H1 (cell line): Measurements from ENCODE around the gene KRT83. TPM values are rescaled to one million over a fixed set of nuclear protein-coding genes. Genes with fewer than 3 reads are reported as not detected.

Experiments
- EP300 ChIP-seq, 2 experiments: IDR thresholded peaks; 1 replicate in 1 of 2; 2 replicates in 1 of 2; pipeline ENCODE4 v1.6.1; 2011 to 2012; ENCODE audit warnings: low read depth in 2 of 2, low read length in 2 of 2, mild to moderate bottlenecking in 2 of 2, borderline replicate concordance in 1 of 2, inconsistent platforms in 1 of 2, moderate library complexity in 1 of 2
- KDM1A ChIP-seq: fragments of 200-600, 300-600 bp; sonication (generic); IDR thresholded peaks from 2 replicates; pipeline ENCODE4 v1.7.1; 2016; ENCODE audit warnings: mild to moderate bottlenecking, low read length, borderline replicate concordance
- ZNF274 ChIP-seq: IDR thresholded peaks from 2 replicates; pipeline ENCODE4 v1.7.0; 2012; ENCODE audit warnings: low read length, borderline replicate concordance; ENCODE audit errors: extremely low read depth
- polyA plus RNA-seq, 7 experiments: library from polyadenylated mRNA; depleted of rRNA in 3 of 7; stranded (reverse) in 5 of 7; unstranded in 2 of 7; fragments of >200 nt in 5 of 7; fragments of 200-250 nt in 2 of 7; gene quantifications; 1 replicate in 5 of 7; 2 replicates in 1 of 7; 4 replicates in 1 of 7; pipeline versions ENCODE4 v1.2.1 to v1.2.3, GENCODE V29; 2011 to 2013; ENCODE audit warnings: missing spikeins in 2 of 7, mixed read lengths in 2 of 7
- total RNA-seq: library from RNA; stranded (reverse); fragmentation: NEBNext Ultra II Directional; extraction: Animal tissue kit (Norgen Biotek cat#: 25700); gene quantifications from 2 replicates; pipeline ENCODE4 v1.2.1, GENCODE V29; 2021

Gene KRT83
- total and polyA plus RNA-seq, 2 of the 8 experiments (the other 6 are each of a cell fraction or from before 2014, with no cell fraction given): not detected

GRCh38 chr12:52316701-52317100, 4.5 kb downstream of the KRT83 start (continued):
- TF ChIP-seq KDM1A (no peak), ZNF274 (no peak), EP300 (IDR thresholded peaks at IDR 0.05; ENCODE audit: borderline replicate concordance in 1 of 2, low read depth in 2 of 2, low read length in 2 of 2) (no peak)
